Body of pancreas (tissue), 4 donors: Measurements from ENCODE around the gene CREB3L1. TPM values are rescaled to one million over a fixed set of nuclear protein-coding genes. Genes with fewer than 3 reads are reported as not detected.

Experiments used
- ATAC-seq: fragments of 150-250 bp; one replicate; pipeline ENCODE4 v1.9.1; 2016
- DNase-seq, 4 donors: peaks; one replicate each; pipeline ENCODE4 v3.0.0-alpha.2; 2019
- H3K27ac ChIP-seq, 4 donors: fragments of 200-600 bp; sonication (generic); 1 replicate in 3 of 4; 2 replicates in 1 of 4; pipeline versions ENCODE4 v1.5.1 to v1.6.1; 2016 to 2019; ENCODE audit warnings: mild to moderate bottlenecking in 1 of 4, mixed read lengths in 1 of 4, moderate library complexity in 1 of 4
- H3K27me3 ChIP-seq, 2 donors: fragments of 200-600 bp; sonication (generic); one replicate each; pipeline ENCODE4 v1.6.0; 2016; ENCODE audit warnings: mild to moderate bottlenecking in 1 of 2
- H3K36me3 ChIP-seq, 2 donors: fragments of 200-600 bp; sonication (generic); replicated peaks in 1 of 2; 2 replicates each; pipeline ENCODE4 v1.5.1; 2016; ENCODE audit warnings: low read depth in 2 of 2; ENCODE audit not compliant: insufficient read depth in 1 of 2
- H3K4me1 ChIP-seq: fragments of 200-600 bp; sonication (generic); one replicate; pipeline ENCODE4 v1.6.0; 2016
- H3K4me3 ChIP-seq, 2 donors: fragments of 200-600 bp; sonication (generic); 1 replicate in 1 of 2; 2 replicates in 1 of 2; pipeline ENCODE4 v1.5.1; 2016 to 2019
- H3K9me3 ChIP-seq, 3 donors: fragments of 200-600 bp; sonication (generic); 1 replicate in 2 of 3; 2 replicates in 1 of 3; pipeline ENCODE4 v1.5.1; 2016
- CTCF ChIP-seq, 7 experiments: fragments of 450-650 bp in 4 of 7; fragments of 200-600 bp in 3 of 7; sonication (generic) in 3 of 7; IDR thresholded peaks; one replicate each; pipeline ENCODE4 v1.5.1; 2016 to 2019; ENCODE audit warnings: antibody characterized with exemption in 7 of 7
- POLR2A ChIP-seq, 3 donors: fragments of 450-650 bp; IDR thresholded peaks; one replicate each; pipeline ENCODE4 v1.6.1; 2016; ENCODE audit warnings: antibody characterized with exemption in 3 of 3, mild to moderate bottlenecking in 2 of 3
- WGBS, 2 donors: methylation state at CpG; one replicate each; pipeline ENCODE4 v1.1.5; 2017; 5-methylcytosine and 5-hydroxymethylcytosine counted together
- intact Hi-C: fragments of 100-400 bp; cut with DNase I; formaldehyde crosslinking; loops from one replicate; pipeline ENCODE4 v1.15.1; 2023
- total RNA-seq, 2 donors: library from RNA; depleted of rRNA; stranded (reverse); fragments of >200 nt; gene quantifications; one replicate each; pipeline ENCODE4 v1.1.0, GENCODE V29; 2016

The CREB3L1 gene
- total RNA-seq, 2 donors from 2014 or later: 20.8 to 22.7 TPM

- WGBS, 2 donors: 20 to 39% methylated on average over 1 to 8 of the region's 8 CpGs
- Histone ChIP-seq H3K36me3 (no peaks in the 10 kb centered on the region), H3K27ac (peak overlapping the region; percentile 66 to 84 (median 76)), H3K9me3 (no peaks in the 10 kb centered on the region), H3K4me1 (peaks cover 67% of the 10 kb centered on the region), H3K4me3 (no peak overlapping the region), H3K27me3 (no peaks in the 10 kb centered on the region)
- no peak for ATAC-seq
- DNase-seq: no peak
- intact Hi-C loops: no loop called here
- TF ChIP-seq CTCF (IDR thresholded peaks at IDR 0.05) (no peak), POLR2A (IDR thresholded peaks at IDR 0.05) (no peak)
These were observed 73.7 kb downstream of the CREB3L1 start for GRCh38 chr11:46351148-46351547.

GRCh38 chr11:46351606-46352005, 74.1 kb downstream of the CREB3L1 start:
- H3K9me3 ChIP-seq: no peaks in the 10 kb centered on the region
- DNase-seq (peak; percentile 43 to 67 (median 59)), ATAC-seq (no peak)
- intact Hi-C loops: no loop called here
- H3K27me3 ChIP-seq: no peaks in the 10 kb centered on the region
- TF ChIP-seq CTCF (IDR thresholded peaks at IDR 0.05): no peak
- TF ChIP-seq POLR2A (IDR thresholded peaks at IDR 0.05): no peak
- H3K36me3 ChIP-seq: no peaks in the 10 kb centered on the region
- 17 to 21% methylated on average over 5 of the region's 5 CpGs for WGBS, 2 donors
- no peak overlapping the region for H3K4me3 ChIP-seq
- H3K27ac ChIP-seq: peak overlapping the region; percentile 66 to 84 (median 76)
- H3K4me1 ChIP-seq: peaks cover 69% of the 10 kb centered on the region

- Histone ChIP-seq H3K27ac (peak overlapping the region; percentile 66 to 84 (median 76)), H3K36me3 (no peaks in the 10 kb centered on the region), H3K4me1 (peaks cover 70% of the 10 kb centered on the region), H3K9me3 (no peaks in the 10 kb centered on the region), H3K27me3 (no peaks in the 10 kb centered on the region), H3K4me3 (no peak overlapping the region)
- peak; percentile 87 to 98 (median 95) for TF ChIP-seq CTCF (IDR thresholded peaks at IDR 0.05)
- TF ChIP-seq POLR2A (IDR thresholded peaks at IDR 0.05): peak in 2 of 3 donors; percentile 44 to 70
- intact Hi-C loops: no loop called here
- ATAC-seq (peak; percentile 70), DNase-seq (peak; percentile 81 to 93 (median 88))
- WGBS, 2 donors: 16 to 36% methylated on average over 2 to 33 of the region's 33 CpGs
These were observed 74.8 kb downstream of the CREB3L1 start for GRCh38 chr11:46352063-46352841.

- 50 to 59% methylated on average over 2 to 9 of the region's 9 CpGs for WGBS, 2 donors
- Histone ChIP-seq H3K27me3 (no peaks in the 10 kb centered on the region), H3K36me3 (no peaks in the 10 kb centered on the region), H3K9me3 (no peaks in the 10 kb centered on the region), H3K27ac (peak overlapping the region in 3 of 4 donors; percentile 5 to 84 (median 66)), H3K4me1 (peaks cover 73% of the 10 kb centered on the region), H3K4me3 (no peak overlapping the region)
- DNase-seq (peak in 1 of 4 donors; percentile 25), ATAC-seq (no peak)
- TF ChIP-seq CTCF (IDR thresholded peaks at IDR 0.05) (no peak), POLR2A (IDR thresholded peaks at IDR 0.05) (no peak)
- intact Hi-C loops: no loop called here
These were observed 76.2 kb downstream of the CREB3L1 start for GRCh38 chr11:46353698-46354097.
